Smooth muscle cell of the pulmonary artery (primary cell): ENCODE measurements around the gene ZBED5. TPM values are rescaled to one million over a fixed set of nuclear protein-coding genes. Genes with fewer than 3 reads are reported as not detected.

Source experiments
- total RNA-seq: library from RNA; depleted of rRNA; stranded (reverse); fragments of >200 nt; gene quantifications from 2 replicates; pipeline ENCODE4 v1.2.3, GENCODE V29; 2014

Gene ZBED5
- total RNA-seq, result 20.3 and 21.2 TPM in 2 replicates

DNA sequence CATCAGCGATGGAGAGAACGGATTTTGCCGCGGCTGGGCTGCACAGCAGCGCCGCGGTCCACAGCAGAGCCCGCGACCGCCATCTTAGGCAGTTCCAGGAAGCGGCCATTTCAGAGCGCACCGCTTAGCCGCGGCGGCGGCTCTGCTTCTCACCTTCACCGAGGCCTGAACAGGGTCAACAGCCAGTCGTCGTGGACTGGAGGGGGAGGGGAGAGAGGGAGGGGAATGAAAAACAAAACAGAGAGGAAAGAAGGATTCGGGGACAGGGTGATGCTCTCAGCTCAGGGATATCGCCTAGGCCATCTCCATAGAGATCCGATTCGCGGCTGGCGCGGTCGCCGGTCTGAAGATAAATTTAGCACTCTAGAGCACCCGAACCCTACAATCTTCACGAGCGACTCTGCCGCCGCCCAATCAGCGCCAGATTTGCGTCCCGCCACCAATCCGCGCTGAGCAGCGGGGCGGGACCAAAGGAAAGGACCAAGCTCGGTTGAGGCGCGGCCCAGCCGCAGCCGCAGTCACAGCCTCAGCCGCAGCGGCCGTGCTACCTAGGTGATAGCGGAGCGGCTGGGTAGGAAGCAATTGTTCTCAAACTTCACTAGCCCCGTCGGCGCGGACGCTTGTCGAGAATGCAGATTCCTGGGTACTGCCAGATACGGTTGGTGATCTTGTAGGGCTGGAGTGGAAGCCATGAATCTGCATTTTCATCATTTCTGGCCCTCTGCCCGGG is at the start of gene ZBED5:
TSS of gene ZBED5 (minus strand) at position 345 of the 730 bp plus-strand sequence. CDS start 3,108 bp downstream, outside the sequence.

DNA sequence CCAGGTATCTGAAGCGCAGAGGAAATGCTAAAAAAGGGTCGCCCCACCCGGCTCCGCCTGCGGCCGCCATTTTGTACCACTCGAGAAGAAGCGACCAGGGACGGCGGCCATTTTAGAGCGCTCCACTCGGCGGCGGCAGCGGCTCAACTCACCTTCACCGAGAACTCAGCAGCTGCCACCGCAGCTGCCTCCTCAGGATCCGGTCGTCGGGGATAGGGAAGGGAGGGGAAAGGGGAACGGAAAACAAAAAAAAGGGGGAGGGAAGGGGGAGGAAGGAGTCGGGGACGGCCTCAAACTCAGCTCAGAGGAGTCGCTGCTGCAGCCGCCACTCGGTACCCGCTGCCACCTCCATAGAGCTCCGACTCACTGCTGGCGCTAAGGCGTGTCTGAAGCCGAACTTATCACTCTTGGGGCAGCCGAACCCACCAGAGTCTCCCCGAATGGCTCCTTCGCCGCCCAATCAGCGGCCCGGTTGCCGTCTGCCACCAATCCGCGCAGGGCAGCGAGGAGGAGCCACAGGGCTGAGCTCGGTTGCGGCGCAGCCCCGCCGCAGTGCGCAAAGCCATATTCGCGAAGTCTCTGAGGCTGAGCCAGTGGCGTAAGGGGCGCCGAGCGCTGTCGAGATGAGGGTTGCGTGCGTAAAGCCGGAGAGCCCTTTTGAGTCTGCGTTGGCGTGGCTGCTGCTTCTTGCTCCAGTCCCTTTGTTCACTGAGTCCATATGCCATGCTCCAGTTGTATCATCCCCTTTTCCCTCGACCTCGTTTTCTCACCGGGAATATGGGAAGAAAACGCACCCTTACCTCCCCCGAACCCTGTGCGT is 49.1 kb downstream of the ZBED5 start, which contains the start of gene EIF4G2:
TSS of gene EIF4G2 (minus strand) at position 374 of the 820 bp plus-strand sequence.

Other genes with a start within 250 kb of the ZBED5 start
- gene IRAG1, start 164.3 kb downstream of the ZBED5 start, total RNA-seq, result 40.8 and 69.0 TPM in 2 replicates
- 24.7 and 30.8 TPM in 2 replicates for gene CTR9, start 106.8 kb downstream of the ZBED5 start, total RNA-seq
- 778 and 787 TPM in 2 replicates for gene EIF4G2, start 49.1 kb downstream of the ZBED5 start, total RNA-seq